Astrocyte of the spinal cord (primary cell): ENCODE measurements around the gene GPSM1.

Experiments used
- DNase-seq: peaks from one replicate; pipeline ENCODE4 v3.0.0; 2011; ENCODE audit warnings: low read depth, low spot score
- H3K4me3 ChIP-seq: 2 replicates; pipeline ENCODE4 v1.5.1; 2011; ENCODE audit warnings: low read depth, mild to moderate bottlenecking, low read length, moderate library complexity
- CTCF ChIP-seq: IDR thresholded peaks from 2 replicates; pipeline ENCODE4 v1.5.1; 2012; ENCODE audit warnings: low read depth, mild to moderate bottlenecking, low read length, inconsistent platforms
- in situ Hi-C: cut with HindIII; loops from 2 replicates; pipeline ENCODE4 v1.10.0; 2017; ENCODE audit warnings: low sequenced_read_pairs

Gene GPSM1

GRCh38 chr9:136352682-136353081, 25.3 kb downstream of the GPSM1 start:
- DNase-seq, result no peak
- H3K4me3 ChIP-seq, result no peak overlapping the region
- in situ Hi-C loops, result no loop called here
- TF ChIP-seq CTCF, result no peak

GRCh38 chr9:136353088-136353487, 25.7 kb downstream of the GPSM1 start:
- TF ChIP-seq CTCF, result no peak
- in situ Hi-C loops, result no loop called here
- H3K4me3 ChIP-seq, result no peak overlapping the region
- DNase-seq, result no peak

GRCh38 chr9:136353757-136354488, 26.6 kb downstream of the GPSM1 start:
- in situ Hi-C loops, result no loop called here
- no peak for TF ChIP-seq CTCF
- no peak overlapping the region for H3K4me3 ChIP-seq
- no peak for DNase-seq

GRCh38 chr9:136354592-136355085, 27.3 kb downstream of the GPSM1 start:
- no peak for TF ChIP-seq CTCF
- in situ Hi-C loops, result no loop called here
- DNase-seq, result no peak
- H3K4me3 ChIP-seq, result no peak overlapping the region

- TF ChIP-seq CTCF, result no peak
- in situ Hi-C loops, result no loop called here
- no peak overlapping the region for H3K4me3 ChIP-seq
- DNase-seq, result no peak
These were observed 28.5 kb downstream of the GPSM1 start for GRCh38 chr9:136355616-136356557.

- no peak for DNase-seq
- TF ChIP-seq CTCF, result no peak
- H3K4me3 ChIP-seq, result no peak overlapping the region
- in situ Hi-C loops, result no loop called here
These were observed 29.9 kb downstream of the GPSM1 start for GRCh38 chr9:136357202-136357725.
